HEK293 (cell line): ENCODE results near the gene TPI1.

Experiments
- AEBP2 ChIP-seq: fragments of 450-650 bp; formaldehyde crosslinking; IDR thresholded peaks from 2 replicates; pipeline ENCODE4 v1.5.1; 2016; ENCODE audit warnings: missing biosample characterization, missing genetic modification characterization, borderline replicate concordance
- ATF2 ChIP-seq: fragments of 450-650 bp; formaldehyde crosslinking; IDR thresholded peaks from 2 replicates; pipeline ENCODE4 v1.5.1; 2016; ENCODE audit warnings: missing biosample characterization, missing genetic modification characterization, low read depth
- HIC1 ChIP-seq: fragments of 450-650 bp; formaldehyde crosslinking; IDR thresholded peaks from 2 replicates; pipeline ENCODE4 v1.5.1; 2016; ENCODE audit warnings: missing biosample characterization, missing genetic modification characterization
- OSR2 ChIP-seq: fragments of 450-650 bp; formaldehyde crosslinking; IDR thresholded peaks from 2 replicates; pipeline ENCODE4 v1.5.1; 2016; ENCODE audit warnings: missing biosample characterization, missing genetic modification characterization
- OVOL3 ChIP-seq: fragments of 450-650 bp; formaldehyde crosslinking; IDR thresholded peaks from 2 replicates; pipeline ENCODE4 v1.5.1; 2016; ENCODE audit warnings: missing biosample characterization, missing genetic modification characterization
- REST ChIP-seq: fragments of 450-650 bp; formaldehyde crosslinking; IDR thresholded peaks from 2 replicates; pipeline ENCODE4 v1.5.1; 2016; ENCODE audit warnings: missing biosample characterization, missing genetic modification characterization
- SCRT1 ChIP-seq: fragments of 450-650 bp; formaldehyde crosslinking; IDR thresholded peaks from 2 replicates; pipeline ENCODE4 v1.5.1; 2016; ENCODE audit warnings: missing biosample characterization, missing genetic modification characterization, borderline replicate concordance
- SP2 ChIP-seq: fragments of 450-650 bp; formaldehyde crosslinking; IDR thresholded peaks from 2 replicates; pipeline ENCODE4 v1.5.1; 2016; ENCODE audit warnings: missing biosample characterization, missing genetic modification characterization
- SP7 ChIP-seq: fragments of 450-650 bp; formaldehyde crosslinking; IDR thresholded peaks from 2 replicates; pipeline ENCODE4 v1.5.1; 2016; ENCODE audit warnings: missing biosample characterization, missing genetic modification characterization
- YY2 ChIP-seq: fragments of 450-650 bp; formaldehyde crosslinking; IDR thresholded peaks from 2 replicates; pipeline ENCODE4 v1.5.1; 2016; ENCODE audit warnings: missing biosample characterization, missing genetic modification characterization
- ZBTB49 ChIP-seq: fragments of 450-650 bp; formaldehyde crosslinking; IDR thresholded peaks from 2 replicates; pipeline ENCODE4 v1.5.1; 2016; ENCODE audit warnings: missing biosample characterization, missing genetic modification characterization, low read depth
- ZBTB8A ChIP-seq: fragments of 450-650 bp; formaldehyde crosslinking; IDR thresholded peaks from 2 replicates; pipeline ENCODE4 v1.5.1; 2016; ENCODE audit warnings: missing biosample characterization, missing genetic modification characterization
- ZNF133 ChIP-seq: fragments of 450-650 bp; formaldehyde crosslinking; IDR thresholded peaks from 2 replicates; pipeline ENCODE4 v1.5.1; 2016; ENCODE audit warnings: missing biosample characterization, missing genetic modification characterization
- ZNF175 ChIP-seq: fragments of 450-650 bp; formaldehyde crosslinking; IDR thresholded peaks from 2 replicates; pipeline ENCODE4 v1.5.1; 2016; ENCODE audit warnings: missing biosample characterization, missing genetic modification characterization
- ZNF239 ChIP-seq: fragments of 450-650 bp; formaldehyde crosslinking; IDR thresholded peaks from 2 replicates; pipeline ENCODE4 v1.5.1; 2016; ENCODE audit warnings: missing biosample characterization, missing genetic modification characterization
- ZNF266 ChIP-seq: fragments of 450-650 bp; formaldehyde crosslinking; IDR thresholded peaks from 2 replicates; pipeline ENCODE4 v1.5.1; 2016; ENCODE audit warnings: missing biosample characterization, missing genetic modification characterization, low read depth
- ZNF311 ChIP-seq: fragments of 450-650 bp; formaldehyde crosslinking; IDR thresholded peaks from 2 replicates; pipeline ENCODE4 v1.5.1; 2017; ENCODE audit warnings: missing biosample characterization, missing genetic modification characterization, borderline replicate concordance
- ZNF394 ChIP-seq: fragments of 450-650 bp; formaldehyde crosslinking; IDR thresholded peaks from 2 replicates; pipeline ENCODE4 v1.5.1; 2016; ENCODE audit warnings: missing biosample characterization, missing genetic modification characterization, mild to moderate bottlenecking, moderate library complexity, borderline replicate concordance
- ZNF416 ChIP-seq: fragments of 450-650 bp; formaldehyde crosslinking; IDR thresholded peaks from 2 replicates; pipeline ENCODE4 v1.5.1; 2016; ENCODE audit warnings: missing biosample characterization, missing genetic modification characterization
- ZNF510 ChIP-seq: fragments of 450-650 bp; formaldehyde crosslinking; IDR thresholded peaks from 2 replicates; pipeline ENCODE4 v1.5.1; 2018; ENCODE audit warnings: mild to moderate bottlenecking, missing genetic modification characterization, missing biosample characterization; ENCODE audit not compliant: insufficient replicate concordance
- ZNF580 ChIP-seq: fragments of 450-650 bp; formaldehyde crosslinking; IDR thresholded peaks from 2 replicates; pipeline ENCODE4 v1.5.1; 2016; ENCODE audit warnings: missing biosample characterization, missing genetic modification characterization
- ZNF621 ChIP-seq: fragments of 450-650 bp; formaldehyde crosslinking; IDR thresholded peaks from 2 replicates; pipeline ENCODE4 v1.5.1; 2017; ENCODE audit warnings: missing biosample characterization, missing genetic modification characterization
- ZNF654 ChIP-seq: fragments of 450-650 bp; formaldehyde crosslinking; IDR thresholded peaks from 2 replicates; pipeline ENCODE4 v1.5.1; 2016; ENCODE audit warnings: low read depth, missing biosample characterization, missing genetic modification characterization
- ZNF670 ChIP-seq: fragments of 450-650 bp; formaldehyde crosslinking; IDR thresholded peaks from 2 replicates; pipeline ENCODE4 v1.5.1; 2016; ENCODE audit warnings: missing biosample characterization, missing genetic modification characterization, low read depth
- ZNF76 ChIP-seq: fragments of 450-650 bp; formaldehyde crosslinking; IDR thresholded peaks from 2 replicates; pipeline ENCODE4; 2016; ENCODE audit warnings: low read depth, missing biosample characterization, missing genetic modification characterization, borderline replicate concordance
- ZNF830 ChIP-seq: fragments of 450-650 bp; IDR thresholded peaks from 2 replicates; pipeline ENCODE4 v1.5.0; 2018; ENCODE audit warnings: missing biosample characterization, missing genetic modification characterization, low read depth, mild to moderate bottlenecking, moderate library complexity
- ZNF837 ChIP-seq: fragments of 450-650 bp; formaldehyde crosslinking; IDR thresholded peaks from 2 replicates; pipeline ENCODE4 v1.5.1; 2016; ENCODE audit warnings: missing biosample characterization, missing genetic modification characterization
- ZSCAN30 ChIP-seq: fragments of 450-650 bp; IDR thresholded peaks from 2 replicates; pipeline ENCODE4 v1.5.1; 2018; ENCODE audit warnings: missing biosample characterization, mild to moderate bottlenecking, missing genetic modification characterization, moderate library complexity
- ZXDB ChIP-seq: fragments of 450-650 bp; formaldehyde crosslinking; IDR thresholded peaks from 2 replicates; pipeline ENCODE4 v1.5.1; 2016; ENCODE audit warnings: missing biosample characterization, missing genetic modification characterization

The TPI1 gene

GRCh38 chr12:6851921-6852650 lies 15.2 kb upstream of the TPI1 start, which contains the start of gene USP5 (continued):
- TF ChIP-seq ZXDB (peak; percentile 98), OSR2 (tag by site-specific recombination) (peak; percentile 95), ZNF837 (tag by site-specific recombination) (no peak), YY2 (tag by site-specific recombination) (peak; percentile 96), ZNF580 (tag by site-specific recombination) (peak; percentile 94), SCRT1 (tag by site-specific recombination) (no peak), HIC1 (no peak), SP2 (tag by site-specific recombination) (peak; percentile 96), OVOL3 (peak; percentile 75; the same call in 1 of the 2 replicates), ZNF239 (tag by site-specific recombination) (no peak), ZNF510 (no peak), REST (no peak), ZNF175 (no peak), AEBP2 (no peak), ZSCAN30 (no peak), ZNF416 (tag by site-specific recombination) (no peak), ZNF621 (no peak), ZNF133 (tag by site-specific recombination) (no peak), ZNF266 (tag by site-specific recombination) (no peak), ZBTB8A (peak; percentile 52), ZBTB49 (tag by site-specific recombination) (no peak), ATF2 (tag by site-specific recombination) (no peak), ZNF670 (no peak), ZNF830 (tag by site-specific recombination) (no peak), ZNF311 (no peak), SP7 (peak; percentile 70), ZNF76 (tag by site-specific recombination) (peak; percentile 100), ZNF654 (no peak), ZNF394 (peak; percentile 97)
